Measurements from ENCODE around the gene STEAP4.
"Not testable (repeated sequence)": the region's sequence is repeated elsewhere in the genome, so short reads cannot be mapped to it uniquely, and the experiment has no call there.

Gene STEAP4

DNA sequence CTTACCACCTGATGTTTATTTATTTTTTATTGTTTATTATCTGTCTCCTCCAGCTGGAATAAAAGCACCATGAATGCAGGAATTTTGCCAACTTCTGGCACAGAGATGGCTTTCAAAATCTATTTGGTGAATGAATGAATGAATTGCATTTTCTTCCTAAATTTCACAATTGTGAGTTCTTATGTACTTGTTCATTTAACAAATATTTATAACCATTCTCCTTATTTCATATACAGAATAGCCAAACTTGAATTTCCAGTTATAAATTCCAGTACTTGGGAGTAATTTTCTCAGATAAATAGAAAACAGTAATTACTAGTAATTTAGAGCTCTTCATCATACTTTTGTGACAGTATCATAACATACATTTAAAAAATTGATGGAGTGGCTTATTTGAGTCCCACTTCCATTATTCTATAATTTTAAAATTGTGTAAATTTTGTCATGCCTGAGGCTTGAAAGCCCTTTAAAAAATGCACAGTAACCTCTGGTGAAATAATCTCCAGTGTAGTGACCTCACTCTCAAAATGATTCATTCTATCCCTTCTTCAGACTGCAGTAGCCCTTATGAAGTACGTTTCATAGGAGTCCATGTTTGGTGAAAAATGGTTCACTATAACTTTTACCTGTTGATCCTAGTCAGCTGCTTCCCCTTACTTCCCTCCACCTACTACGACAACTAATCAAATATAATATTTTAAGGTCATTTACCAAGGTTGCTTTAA lies 46.9 kb downstream of the STEAP4 start:
- Histone ChIP-seq H3K4me3 (no peak overlapping the region), H3K27me3 (no peaks in the 10 kb centered on the region), H3K9me3 (peaks cover 0 to 6% (median 2%) of the 10 kb centered on the region in 3 donors), H3K27ac (no peak overlapping the region), H3K36me3 (no peaks in the 10 kb centered on the region), H3K4me1 (no peaks in the 10 kb centered on the region)
- intact Hi-C loops (cut with DNase I; ENCODE audit: low total_unique reads) = no loop called here
- DNase-seq = no peak
- TF ChIP-seq, protein P1, sequence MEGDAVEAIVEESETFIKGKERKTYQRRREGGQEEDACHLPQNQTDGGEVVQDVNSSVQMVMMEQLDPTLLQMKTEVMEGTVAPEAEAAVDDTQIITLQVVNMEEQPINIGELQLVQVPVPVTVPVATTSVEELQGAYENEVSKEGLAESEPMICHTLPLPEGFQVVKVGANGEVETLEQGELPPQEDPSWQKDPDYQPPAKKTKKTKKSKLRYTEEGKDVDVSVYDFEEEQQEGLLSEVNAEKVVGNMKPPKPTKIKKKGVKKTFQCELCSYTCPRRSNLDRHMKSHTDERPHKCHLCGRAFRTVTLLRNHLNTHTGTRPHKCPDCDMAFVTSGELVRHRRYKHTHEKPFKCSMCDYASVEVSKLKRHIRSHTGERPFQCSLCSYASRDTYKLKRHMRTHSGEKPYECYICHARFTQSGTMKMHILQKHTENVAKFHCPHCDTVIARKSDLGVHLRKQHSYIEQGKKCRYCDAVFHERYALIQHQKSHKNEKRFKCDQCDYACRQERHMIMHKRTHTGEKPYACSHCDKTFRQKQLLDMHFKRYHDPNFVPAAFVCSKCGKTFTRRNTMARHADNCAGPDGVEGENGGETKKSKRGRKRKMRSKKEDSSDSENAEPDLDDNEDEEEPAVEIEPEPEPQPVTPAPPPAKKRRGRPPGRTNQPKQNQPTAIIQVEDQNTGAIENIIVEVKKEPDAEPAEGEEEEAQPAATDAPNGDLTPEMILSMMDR (IDR thresholded peaks at IDR 0.05) = no peak

DNA sequence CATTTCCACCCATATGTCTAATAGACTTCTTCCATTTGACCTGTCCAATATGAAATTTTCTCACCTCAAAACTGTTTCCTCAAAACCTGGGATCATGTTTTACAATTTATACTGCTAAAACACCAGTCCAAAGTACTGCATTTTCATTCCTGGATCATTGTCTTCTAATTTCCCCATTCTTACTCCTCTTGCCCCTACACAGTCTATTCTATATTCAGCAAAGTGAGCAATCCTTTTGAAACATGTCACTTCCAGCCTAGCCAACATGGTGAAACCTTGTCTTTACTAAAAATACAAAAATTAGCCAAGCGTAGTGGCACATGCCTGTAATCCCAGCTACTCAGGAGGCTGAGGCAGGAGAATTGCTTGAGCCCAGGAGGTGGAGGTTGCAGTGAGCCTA lies 48.4 kb downstream of the STEAP4 start:
- H3K9me3 ChIP-seq = peaks cover 0 to 21% (median 7%) of the 10 kb centered on the region in 3 donors
- H3K27ac ChIP-seq; intact Hi-C loops (cut with DNase I; ENCODE audit: low total_unique reads); H3K36me3 ChIP-seq; H3K4me3 ChIP-seq; H3K4me1 ChIP-seq; H3K27me3 ChIP-seq; DNase-seq: not testable (repeated sequence)

DNA sequence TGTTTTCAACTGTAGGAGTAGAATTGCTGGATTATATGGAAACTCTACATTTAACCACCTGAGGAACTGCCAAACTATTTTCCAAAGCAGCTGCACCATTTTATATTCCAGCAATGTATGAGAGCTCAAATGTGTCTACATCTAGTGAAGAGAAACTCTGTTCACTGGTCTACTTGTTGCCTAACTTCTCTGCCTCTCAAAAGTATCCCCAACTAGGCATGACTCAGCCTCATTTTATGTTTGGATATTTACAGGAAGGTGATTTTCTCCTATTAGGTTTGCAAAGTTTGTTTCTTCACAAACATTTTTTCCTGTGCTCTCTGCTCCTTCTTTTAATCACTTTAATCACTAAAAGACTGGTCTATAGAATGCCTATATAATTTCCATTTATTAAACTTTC lies 49.8 kb downstream of the STEAP4 start:
- no peaks in the 10 kb centered on the region for H3K36me3 ChIP-seq
- H3K4me1 ChIP-seq = no peaks in the 10 kb centered on the region
- no peak overlapping the region for H3K27ac ChIP-seq
- intact Hi-C loops (cut with DNase I; ENCODE audit: low total_unique reads) = no loop called here
- H3K4me3 ChIP-seq = no peak overlapping the region
- TF ChIP-seq, protein P1 (IDR thresholded peaks at IDR 0.05) = no peak
- peaks cover 0 to 30% (median 12%) of the 10 kb centered on the region in 3 donors for H3K9me3 ChIP-seq
- no peaks in the 10 kb centered on the region for H3K27me3 ChIP-seq
- DNase-seq = no peak

DNA sequence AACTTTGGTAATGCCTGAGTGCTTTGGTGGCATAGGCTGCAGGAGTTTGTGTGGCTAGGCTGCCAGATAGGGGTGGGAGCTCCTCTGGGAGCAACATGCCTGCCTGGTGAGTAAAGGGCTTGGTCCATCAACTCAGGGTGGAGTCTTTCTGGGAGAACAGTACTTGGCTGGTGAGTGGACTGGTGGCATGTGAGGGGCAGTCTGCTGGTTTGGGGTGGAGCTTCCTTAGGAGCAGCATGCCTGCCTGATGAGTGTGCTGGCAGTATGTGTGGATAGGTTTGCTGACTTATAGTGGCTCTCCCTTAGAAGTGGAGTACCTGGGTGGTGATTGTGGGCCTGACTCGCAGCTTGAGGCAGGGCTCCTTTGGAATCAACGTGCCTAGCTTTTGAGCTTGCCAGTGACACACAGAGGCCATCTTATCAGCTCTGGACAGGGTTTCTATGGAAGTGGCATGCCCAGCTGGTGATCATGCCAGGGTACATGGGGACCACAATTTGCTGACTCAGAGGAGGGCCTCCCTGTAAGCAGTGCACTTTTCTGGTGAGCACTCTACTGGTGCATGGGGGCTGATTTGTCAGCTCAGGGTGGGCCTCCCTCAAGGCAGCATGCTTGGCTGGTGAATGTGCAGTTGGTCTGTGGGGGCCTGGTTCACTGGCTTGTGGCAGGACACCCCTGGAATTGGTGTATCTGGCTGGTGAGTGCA lies 51.8 kb downstream of the STEAP4 start:
- Histone ChIP-seq H3K4me1 (no peaks in the 10 kb centered on the region), H3K9me3 (peaks cover 0 to 30% (median 12%) of the 10 kb centered on the region in 3 donors), H3K4me3 (no peak overlapping the region), H3K36me3 (no peaks in the 10 kb centered on the region), H3K27ac (no peak overlapping the region), H3K27me3 (no peaks in the 10 kb centered on the region)
- DNase-seq = no peak
- intact Hi-C loops (cut with DNase I; ENCODE audit: low total_unique reads) = no loop called here
- TF ChIP-seq, protein P1 (IDR thresholded peaks at IDR 0.05) = no peak

DNA sequence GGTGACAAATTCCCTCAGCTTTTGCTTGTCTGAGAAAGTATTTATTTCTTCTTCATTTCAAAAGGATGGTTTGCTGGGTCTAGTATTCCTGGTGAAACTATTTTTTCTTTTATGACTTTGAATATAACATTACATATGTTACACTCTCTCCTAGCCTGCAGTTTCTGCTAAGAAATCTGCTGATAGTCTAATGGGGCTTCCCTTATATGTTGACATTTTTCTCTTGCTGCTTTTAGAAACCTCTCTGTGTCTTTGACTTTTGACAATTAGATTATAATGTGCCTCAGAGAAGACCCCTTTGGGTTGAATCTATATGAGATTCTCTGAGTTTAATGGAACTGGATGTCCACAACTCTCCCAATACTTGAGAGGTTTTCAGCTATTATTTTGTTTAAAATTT lies 53.1 kb downstream of the STEAP4 start:
- Histone ChIP-seq H3K27ac (no peak overlapping the region), H3K9me3 (peaks cover 0 to 30% (median 12%) of the 10 kb centered on the region in 3 donors), H3K4me3 (no peak overlapping the region), H3K36me3 (no peaks in the 10 kb centered on the region), H3K4me1 (no peaks in the 10 kb centered on the region), H3K27me3 (no peaks in the 10 kb centered on the region)
- DNase-seq = no peak
- intact Hi-C loops (cut with DNase I; ENCODE audit: low total_unique reads) = no loop called here
- TF ChIP-seq, protein P1 (IDR thresholded peaks at IDR 0.05) = no peak

DNA sequence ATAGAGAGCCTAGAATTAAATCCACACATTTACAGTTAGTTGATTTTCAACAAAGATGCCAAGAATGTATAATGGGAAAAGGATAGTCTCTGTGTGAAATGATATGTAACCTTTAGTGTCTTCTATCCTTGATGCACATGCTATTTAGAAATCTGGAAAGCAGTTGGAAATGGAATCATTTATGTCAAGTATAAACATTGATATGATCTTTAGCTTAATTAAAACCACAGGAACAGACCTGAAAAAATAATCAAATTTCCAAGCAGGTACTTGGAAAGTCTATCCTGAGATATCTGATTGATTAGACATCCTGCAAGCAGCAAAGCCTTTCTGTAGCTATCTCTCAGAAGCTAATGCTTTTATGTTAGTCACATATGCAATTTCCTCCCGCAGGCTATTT lies 62.4 kb downstream of the STEAP4 start:
- Histone ChIP-seq H3K4me1 (peaks cover 0 to 4% (median 0%) of the 10 kb centered on the region in 4 donors), H3K27ac (no peak overlapping the region), H3K9me3 (no peaks in the 10 kb centered on the region), H3K27me3 (no peaks in the 10 kb centered on the region), H3K36me3 (no peaks in the 10 kb centered on the region), H3K4me3 (no peak overlapping the region)
- intact Hi-C loops (cut with DNase I; ENCODE audit: low total_unique reads) = no loop called here
- DNase-seq = no peak
- TF ChIP-seq, protein P1 (IDR thresholded peaks at IDR 0.05) = no peak
